Stimulated activated CD4-positive, alpha-beta T cell treated with anti-CD3 and anti-CD28 coated beads, Interleukin-15, amount 100 ng/mL, for 24 hours (primary cell): Measurements from ENCODE around the gene ZNF697.

Source experiments
- DNase-seq: peaks from one replicate; pipeline ENCODE4 v3.0.0-alpha.2; 2020

ZNF697 gene

DNA sequence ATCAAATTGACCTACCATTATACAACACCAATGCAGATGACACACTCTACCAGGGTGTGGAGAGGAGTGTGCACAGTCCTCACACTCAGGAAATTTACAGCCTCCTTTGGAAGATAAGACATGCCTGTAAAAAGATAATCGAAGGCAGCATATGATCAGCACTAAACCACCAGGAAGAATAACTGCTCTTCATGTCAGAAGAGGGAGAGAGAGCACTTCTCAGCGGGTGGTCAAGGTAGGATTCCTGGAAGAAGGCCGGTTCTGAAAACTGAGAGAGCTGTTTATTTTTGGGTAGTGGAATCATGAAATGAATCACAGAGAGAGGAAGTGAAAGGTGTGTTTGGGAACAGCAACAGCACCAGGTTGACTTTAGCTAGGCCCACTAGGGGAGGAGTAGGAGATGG, 14.0 kb upstream of the ZNF697 start:
- DNase-seq = no peak

DNA sequence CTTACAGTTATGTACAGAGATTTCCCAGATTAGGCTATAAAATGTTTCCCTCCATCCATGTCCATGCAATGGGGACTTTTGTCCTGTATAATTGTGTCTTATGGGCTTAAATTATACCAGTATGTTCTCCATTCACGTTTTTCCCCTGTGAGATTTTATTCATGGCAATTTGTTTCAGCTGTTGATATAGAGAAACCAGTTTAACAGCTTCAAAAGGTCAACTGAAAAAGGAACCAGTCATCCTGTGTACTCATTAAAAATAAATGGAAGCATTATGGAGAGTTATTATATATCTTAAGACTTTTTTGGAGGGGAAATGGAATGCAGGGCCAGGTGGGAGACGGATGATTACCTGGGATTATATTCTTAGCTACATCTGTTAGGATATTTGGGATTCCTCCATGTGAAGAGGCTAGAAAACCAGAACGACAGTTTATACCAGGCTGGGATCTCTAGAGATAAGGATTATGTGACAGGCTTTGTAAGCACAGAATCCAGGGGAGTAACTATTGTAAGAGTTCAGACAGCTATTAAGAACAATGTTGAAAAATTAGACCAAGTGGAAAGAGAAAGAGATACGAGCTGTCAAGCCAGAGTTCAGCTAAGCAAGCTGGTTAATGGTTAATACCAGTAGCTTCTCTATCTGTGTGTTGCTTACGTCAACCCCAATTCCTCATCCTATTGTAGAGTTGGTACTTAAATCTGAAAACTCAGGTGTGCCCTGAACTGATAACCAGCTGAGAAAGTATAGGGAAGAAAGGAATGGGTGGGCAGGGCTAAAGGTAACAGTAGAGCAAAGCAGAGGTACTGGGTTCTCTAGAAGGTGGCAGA, 12.4 kb upstream of the ZNF697 start:
- no peak for DNase-seq

DNA sequence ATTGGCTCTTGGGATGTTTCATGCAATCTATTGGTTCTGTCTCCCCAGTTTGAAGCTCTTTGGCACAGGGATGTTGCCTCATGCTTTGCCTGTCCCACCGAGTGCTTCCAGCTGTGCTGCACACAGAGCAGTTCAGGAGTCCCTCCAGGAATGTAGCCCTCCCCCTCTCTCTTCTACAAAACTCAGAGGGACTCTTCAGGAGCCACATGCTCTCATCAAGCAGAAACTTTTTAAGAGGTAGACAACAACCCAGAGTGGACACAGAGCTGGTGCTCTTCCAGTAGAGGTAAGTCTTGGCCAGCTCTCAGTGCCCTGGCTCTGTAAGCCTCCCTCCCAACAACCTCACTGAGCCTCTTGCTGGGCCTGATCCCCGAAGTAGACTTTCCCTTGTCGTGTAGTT, 11.6 kb upstream of the ZNF697 start:
- no peak for DNase-seq

DNA sequence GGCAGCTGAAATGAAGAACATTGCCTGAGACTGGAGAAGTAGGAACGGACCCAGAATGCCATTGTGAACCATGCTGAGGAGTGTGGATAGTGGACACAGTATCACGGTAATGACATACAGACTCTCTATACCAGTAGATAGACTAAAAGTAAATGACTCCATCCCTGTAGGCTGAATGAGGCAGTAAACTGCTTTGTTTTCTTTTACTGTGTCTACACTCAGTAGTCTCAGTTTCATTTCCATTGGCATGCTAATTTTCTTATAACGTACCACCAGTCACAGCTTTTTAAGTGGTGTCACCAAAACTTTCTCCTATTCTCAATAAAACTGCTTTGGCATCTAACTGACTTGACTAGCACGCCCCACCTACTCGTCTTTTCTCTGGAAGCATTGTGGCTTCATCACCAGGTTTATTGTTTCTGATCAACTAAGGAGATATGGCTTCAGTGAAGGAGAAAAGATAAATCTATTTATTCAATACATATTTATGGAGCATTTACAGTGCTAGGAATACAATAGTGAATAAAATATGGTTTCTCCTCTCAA, 8.4 kb upstream of the ZNF697 start:
- DNase-seq = no peak

DNA sequence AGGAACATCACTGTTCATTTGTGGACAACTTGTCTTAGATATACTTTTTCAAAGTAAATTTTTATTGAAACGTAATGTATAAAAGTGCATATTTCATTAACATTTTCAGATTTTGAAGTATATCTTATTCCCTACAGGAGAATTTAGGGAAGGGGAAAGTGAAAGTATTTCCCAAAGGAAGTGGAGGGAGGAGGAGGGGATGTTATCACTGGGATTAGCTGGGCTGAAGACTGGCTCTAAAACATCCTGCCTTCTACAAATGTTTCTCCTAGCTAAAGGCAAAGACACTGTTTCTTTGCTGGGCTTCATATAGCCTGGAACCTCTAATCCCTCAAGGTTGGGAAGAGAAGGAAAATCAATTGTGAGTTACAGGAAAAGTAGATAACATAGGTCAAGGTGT, 7.1 kb upstream of the ZNF697 start:
- DNase-seq = no peak

DNA sequence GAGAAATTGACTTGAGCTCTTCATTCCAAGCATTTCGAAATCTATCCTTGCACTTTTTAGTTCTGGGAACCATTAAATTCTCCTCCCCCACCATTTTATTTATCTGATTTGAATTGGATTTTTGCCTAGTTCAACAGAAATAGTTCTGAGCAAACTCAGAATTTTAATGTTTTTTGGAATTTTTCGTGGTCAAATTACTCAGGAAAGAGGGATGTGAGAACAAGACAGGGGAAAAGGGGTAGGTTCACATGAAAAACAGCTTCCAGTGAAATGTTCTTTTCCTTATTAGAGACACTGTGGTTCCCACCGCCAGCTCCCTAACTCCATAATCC, 5.7 kb upstream of the ZNF697 start:
- no peak for DNase-seq

DNA sequence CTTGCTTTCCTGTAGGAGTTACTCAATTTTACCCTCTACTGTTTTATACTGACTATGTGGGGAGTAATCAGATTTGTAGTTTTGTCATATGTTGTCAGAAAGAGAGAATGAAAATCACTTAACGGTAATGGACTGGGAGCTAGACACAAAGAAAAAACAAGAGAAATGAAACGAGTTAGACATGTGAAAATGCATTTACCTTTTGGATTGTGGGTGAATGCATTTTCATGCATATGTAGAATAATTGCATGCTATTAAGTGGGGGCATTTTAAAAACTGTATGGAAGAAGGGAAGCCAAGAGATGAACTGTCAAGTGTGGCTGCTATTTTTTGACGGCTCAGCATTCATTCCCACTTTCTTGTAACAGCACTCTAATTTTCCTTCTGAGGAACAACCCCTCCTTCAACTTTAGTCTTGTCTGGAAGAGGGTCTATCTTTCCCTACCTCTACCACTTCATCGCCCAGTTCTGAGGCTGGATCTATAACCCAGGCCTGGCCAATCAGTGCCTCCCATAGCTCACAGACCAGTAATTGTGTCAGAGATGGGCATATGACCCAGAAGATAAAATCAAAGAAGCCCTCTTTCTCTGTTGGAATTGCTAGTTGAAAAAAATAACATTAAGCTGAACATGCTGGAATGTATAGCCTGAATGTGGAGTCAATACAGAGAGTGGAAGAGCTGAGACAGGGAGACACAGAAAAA, 5.2 kb upstream of the ZNF697 start:
- no peak for DNase-seq

DNA sequence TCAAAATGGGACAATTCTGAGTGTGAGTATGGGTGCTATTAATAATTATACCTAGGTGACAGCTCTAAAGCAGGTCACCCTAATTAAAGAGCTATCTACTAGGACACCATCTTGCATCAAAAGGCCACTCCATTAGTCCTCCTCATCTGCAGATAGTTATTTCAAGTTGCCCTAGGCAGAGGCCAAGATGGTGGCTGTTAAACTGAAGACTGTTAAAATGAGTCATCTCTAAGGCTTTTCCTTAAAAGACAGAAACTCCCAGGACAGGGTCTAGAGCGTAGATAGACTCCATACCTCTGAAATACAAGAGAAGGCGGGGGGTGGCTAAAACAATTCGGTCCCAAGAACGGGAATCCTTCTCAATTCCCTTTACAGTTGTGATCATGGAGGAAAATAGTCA, 4.5 kb upstream of the ZNF697 start:
- no peak for DNase-seq

DNA sequence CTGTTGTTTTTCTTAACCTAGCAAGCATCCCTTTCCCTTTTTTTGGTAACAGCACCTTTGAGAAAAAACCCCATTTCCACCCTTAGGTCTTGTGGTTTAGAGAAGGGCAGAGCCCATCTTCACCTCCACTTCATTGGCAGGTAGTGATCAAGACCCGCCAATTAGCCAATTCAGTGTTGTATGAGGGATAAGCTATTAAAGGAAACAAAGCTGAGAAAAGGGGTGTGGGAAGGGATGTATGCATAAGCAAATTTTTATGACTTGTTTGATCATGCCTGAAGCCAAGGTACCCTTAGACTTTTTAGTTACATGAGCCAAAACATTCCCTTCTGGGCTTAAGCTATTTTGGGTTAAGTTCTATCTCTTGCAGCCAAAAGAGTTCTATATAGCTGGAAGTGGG, 3.6 kb upstream of the ZNF697 start:
- DNase-seq = no peak

DNA sequence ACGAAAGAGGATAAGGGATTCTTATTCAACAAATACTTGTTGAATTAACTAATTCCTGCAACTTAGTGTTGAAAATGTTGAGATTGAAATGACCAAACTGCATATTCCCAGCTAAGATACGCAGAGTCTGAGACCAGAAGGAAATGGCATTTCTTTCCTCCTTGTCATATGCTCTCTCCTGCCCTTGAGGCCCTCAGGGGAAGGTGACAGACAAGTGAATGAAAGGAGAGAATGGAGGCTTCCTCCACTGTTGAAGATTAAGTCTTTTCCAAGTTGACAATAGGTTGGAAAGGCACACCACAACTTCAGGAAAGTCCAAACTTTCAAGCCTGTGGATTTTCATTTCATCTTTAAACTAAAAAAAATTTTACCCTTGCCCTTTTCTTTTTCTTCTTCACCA, 3.1 kb upstream of the ZNF697 start:
- DNase-seq = no peak

DNA sequence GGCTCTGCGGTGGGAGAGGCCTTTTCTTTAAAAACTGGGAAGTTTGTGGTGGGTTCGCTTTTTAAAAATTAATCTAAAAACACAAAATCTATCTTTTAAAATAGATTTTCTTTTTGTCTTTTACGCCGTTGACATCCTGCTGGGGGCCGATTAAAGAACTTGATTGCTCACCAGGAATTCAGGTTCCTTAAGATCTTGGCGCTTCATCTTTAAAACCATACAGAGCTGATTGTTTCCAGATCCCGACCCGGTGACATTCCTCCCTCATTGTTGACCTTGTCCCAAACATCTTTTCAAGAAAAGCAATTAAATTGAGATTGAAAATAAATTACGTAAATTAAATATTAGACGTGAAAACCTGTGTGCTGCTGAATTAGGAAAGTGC, 546 bp upstream of the ZNF697 start:
- DNase-seq = no peak

DNA sequence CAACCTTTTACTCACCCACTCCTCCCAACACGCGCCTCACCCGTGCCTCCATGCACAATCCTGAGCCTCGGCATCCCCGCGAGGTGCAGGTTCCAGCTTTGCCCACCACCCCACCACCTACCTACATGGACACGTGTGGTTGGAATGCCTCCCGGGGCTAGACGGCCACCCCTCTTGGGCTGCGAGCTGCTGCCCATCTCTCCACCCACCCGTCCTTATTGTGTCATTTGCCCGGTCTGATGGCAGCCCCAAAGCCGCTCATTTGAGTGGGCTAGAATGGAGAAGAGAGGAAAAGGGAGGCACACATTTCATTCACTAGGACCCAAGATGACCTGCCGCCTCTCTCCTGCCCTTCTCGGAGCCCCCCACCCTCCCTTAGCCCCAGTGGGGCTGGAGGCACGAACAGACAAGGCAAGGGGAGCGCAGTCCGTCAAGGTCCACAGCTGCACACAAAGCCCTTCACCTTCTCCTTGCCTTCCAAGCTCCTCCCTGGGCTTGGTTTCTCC, 785 bp downstream of the ZNF697 start:
- no peak for DNase-seq

DNA sequence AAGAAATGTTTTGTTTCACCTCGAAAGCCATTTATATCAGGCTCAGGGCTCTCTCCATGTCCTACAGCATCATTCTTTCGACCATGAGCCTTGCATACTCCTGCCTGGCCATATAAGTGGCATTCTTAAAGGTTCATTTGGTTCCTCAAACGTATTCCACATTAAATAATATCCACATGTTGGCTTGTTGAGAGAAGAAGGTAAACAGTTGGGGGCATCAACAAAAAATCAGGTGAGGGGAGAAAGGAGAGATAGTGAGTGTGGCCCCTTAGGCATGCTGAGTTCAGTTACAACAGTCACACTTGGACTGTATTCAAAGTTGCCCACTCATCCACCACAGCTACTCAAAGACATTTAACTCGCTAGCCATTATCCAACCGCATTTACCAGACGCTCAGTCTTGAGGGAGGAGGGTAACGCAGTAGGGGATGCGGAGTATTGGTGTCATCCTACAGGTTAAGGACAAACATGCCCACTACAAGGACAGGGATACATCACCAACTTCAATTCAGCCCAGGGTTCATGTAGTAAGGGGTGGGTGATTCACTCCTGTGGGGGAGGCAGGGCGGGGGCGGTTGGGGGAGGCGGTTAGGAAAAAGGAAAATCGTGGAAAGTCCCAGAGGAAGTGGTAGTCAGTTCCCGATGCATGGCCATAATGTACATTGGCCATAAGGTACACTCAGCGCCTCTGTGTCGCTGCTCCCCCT, 1.4 kb downstream of the ZNF697 start:
- DNase-seq = no peak

DNA sequence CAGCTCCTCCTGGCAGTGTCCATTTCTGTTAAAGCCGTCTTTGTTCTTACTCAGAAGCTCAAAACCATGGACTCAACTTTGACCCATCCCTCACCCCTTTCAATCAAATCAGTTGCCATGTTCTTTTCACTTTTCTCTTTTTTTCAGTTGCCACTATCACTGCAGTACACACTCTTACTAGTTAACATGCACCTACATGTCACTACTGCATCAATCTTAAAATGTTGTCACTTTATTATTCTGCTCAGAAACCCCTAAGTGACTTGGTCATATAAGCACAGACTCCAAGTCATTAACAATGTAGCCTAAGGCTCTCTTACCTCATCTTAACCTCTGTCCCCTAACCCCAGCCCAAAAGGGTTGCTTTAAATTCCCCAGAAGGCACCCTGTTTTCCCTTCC, 9.0 kb downstream of the ZNF697 start:
- DNase-seq = no peak

DNA sequence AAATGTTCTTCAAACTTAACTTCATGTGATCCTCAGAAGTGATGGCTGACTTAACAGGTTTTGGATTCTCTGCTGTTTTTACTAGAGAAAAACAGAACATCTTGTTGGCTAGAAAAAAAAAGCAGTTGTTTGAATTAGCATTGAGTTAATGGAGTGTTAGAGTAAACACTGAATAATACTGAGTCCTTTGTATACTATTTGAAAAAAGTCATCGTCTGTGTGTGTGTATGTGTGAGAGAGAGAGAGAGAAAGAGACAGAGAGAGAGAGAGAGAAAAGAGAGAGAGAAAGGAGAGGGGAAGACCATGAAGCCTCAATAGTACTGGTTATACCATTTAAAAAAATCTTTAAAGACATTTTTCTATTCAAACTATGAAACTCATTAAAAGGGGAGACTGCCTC, 10.4 kb downstream of the ZNF697 start:
- DNase-seq = no peak

DNA sequence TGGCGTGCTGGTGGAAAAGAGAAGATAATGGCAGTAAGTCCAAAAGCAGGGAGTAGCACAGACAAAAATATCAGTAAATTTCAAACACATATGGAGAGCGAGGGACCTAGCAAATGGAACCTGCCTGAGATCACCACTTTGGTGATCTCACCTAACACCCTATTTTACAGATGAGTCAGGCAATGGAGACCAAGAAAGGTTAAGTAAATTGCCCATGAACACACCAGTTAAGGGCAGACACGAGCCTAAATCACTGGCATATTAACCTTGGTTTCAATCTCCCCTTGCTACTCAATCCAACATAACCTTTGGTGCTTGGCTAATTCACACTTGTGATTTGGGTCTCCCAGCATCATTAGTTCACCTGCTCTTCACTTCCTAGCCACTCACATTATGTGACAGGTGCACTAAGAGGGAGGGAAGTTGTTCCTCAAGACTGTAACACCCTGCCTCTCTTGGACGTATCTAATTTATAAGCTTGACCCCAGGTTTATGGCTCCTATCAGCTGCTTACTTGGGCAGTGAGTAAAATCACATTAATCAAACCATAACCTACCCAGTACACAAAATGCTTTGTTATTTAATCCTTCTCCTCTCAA, 11.5 kb downstream of the ZNF697 start:
- no peak for DNase-seq

DNA sequence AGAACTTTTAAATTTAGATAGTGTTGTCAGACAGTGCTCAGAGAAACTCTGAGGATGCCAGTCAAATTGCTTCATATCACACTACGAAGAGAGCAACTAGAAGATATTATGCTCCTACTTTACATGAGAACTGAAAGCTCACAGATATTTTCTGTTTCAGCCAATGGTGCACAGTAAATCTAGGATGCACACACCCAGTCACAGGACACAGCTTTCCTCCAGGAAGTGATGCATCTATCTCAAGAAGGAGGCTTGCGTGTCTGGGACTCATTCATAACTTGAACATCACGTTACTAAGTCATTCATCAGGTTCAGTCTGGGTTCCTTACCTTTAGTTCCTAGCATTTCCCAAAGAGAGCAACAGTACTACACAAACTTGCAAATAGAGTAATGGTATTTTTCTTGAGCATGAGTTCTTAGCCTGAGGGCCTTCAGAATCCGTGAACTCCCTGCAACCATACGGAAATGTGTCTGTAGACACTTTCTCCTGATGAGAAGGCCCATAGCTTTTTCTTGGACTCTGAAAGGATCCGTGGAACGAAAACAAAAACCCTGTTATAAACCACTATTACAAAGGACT, 12.2 kb downstream of the ZNF697 start:
- no peak for DNase-seq

DNA sequence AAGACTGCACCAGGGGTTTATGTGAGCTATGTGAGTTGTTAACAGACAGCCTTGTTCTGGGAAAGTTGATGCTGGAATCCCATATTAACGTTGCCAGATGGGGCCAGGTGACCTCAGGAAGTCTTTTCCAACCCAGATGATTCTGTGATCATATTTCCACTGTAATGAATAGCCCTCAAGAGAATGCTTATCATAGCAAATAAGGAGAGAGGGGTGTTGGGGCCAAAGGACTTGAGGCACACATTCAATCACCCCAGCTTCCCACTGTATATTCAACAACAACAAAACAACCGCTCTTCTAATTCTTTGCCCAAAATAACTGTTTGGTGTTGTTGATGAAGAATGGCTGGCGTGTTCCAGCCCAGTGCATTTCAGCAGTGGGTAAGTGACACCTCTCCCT, 14.1 kb downstream of the ZNF697 start:
- no peak for DNase-seq

DNA sequence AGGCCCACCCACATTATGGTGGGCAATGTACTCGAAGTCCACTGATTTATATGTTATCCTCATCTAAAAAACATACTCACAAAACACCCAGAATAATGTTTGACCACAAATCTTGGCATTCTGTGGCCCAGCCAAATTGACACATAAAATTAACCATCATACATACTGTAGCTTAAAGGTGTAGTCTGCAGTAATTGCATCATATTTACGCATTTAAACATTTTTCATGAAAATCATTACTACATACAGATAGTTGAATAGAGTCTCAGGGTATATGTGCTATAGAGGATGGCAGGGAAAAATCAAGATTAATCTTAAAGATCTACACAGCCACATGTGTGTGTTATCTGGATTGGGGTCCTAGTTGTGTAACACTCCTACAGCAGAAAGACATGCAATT, 14.5 kb downstream of the ZNF697 start:
- no peak for DNase-seq

DNA sequence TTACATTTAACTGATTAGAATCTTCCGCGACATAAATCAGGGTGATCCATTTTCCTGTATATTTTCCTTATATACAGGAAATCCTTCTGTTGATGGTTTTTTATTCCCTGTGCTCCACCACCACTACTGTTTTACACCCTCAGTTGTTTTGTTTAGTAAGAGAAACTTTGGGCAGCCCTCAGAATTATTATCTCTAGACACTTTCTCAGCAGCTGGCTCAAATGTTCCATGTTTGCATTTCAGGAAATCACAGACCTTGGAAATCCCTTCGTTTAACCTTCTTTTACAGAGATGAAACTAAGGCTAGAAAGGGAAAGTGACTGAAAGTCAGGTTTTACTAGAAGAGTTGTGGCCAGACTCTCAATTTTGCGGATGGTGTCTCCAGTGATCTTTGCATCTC, 15.2 kb downstream of the ZNF697 start:
- DNase-seq = no peak

DNA sequence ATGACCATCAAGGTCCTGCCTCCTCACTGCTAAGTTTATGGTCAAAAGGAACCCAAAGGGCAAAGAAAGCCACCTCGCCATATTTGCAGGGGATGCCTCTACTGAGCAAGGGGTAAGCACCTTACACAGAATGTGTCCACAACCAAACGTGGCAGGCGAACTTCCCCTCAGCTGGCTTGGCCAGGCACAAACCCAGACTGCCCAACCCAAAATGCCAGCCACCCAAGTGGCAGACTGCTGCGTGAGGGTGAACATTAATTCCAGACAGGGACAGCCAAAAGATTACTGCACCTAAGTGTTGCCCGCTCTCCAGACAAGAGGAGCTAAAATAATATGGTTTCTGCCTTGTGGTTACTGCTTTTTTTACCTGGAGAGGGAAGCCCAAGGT, 16.0 kb downstream of the ZNF697 start:
- no peak for DNase-seq

DNA sequence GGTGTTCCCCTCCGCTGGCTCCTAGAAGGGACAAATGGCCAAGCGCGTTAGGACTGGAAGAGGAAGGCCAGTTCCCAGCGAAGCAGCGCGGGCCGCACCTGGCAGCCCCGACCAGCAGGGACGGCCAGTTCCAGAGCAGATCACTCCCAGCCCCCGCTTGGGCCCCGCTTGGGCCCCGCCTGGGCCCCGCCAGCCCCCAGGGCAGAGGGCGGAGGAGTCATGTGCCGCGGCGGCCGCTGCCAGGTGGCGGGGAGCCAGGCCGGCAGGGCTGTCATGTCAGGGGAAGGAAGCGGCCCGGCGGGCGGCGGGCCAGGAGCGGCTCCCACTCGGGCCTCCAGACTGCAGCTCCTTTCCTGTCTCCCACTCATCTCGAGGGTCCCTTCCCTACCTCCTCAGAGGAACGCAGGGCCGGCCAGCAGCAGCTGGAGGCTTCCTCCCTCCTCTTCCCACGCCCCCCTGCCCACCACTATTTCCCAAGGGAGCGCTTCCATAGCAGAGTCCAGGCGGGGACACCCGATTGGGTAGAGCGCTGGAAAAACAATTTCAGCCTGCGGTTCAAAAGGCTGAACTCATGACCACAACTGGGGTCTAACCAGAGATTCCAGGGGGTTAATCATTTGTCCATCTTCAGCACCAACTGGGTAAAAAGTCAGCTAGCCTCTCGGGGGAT, 16.5 kb downstream of the ZNF697 start:
- no peak for DNase-seq

DNA sequence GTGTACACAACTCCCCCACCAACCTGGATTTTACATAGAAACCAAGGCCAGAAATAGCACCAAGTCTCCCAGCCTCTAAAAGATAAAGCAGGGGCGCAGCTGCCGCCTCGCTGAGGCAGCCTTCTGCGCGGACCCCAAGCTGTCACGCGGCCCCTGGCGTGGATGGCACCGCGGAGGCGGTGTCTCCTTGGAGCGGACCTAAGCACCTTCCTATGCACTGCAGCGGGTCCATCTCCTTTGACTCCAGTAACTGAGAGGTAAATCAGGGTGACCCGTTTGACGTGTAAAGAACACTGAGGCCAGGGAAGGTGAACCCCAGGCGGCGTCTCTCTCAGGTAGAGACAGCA, 17.0 kb downstream of the ZNF697 start:
- DNase-seq = no peak
